ENCODE results near the gene ACACB.
"Not testable (repeated sequence)": the region's sequence is repeated elsewhere in the genome, so short reads cannot be mapped to it uniquely, and the experiment has no call there.

ACACB gene

DNA sequence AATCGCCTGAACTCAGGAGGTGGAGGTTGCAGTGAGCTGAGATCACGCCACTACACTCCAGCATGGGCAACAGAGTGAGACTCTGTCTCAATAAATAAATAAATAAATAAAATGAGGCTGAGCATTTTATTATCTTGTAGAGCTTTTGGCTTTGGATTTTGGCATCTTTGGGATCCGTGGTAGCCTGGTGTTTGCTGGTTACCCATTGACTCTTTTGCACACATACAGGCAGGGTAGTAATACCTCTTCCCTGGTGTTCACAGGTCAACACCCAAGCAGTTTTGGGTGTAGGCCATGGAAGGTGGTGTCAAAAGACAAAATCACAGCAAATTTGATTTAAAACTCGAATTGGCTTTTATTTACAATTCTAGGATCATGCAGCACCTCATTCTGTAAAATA, 27.8 kb downstream of the ACACB start:
- no peak for FAIRE-seq

DNA sequence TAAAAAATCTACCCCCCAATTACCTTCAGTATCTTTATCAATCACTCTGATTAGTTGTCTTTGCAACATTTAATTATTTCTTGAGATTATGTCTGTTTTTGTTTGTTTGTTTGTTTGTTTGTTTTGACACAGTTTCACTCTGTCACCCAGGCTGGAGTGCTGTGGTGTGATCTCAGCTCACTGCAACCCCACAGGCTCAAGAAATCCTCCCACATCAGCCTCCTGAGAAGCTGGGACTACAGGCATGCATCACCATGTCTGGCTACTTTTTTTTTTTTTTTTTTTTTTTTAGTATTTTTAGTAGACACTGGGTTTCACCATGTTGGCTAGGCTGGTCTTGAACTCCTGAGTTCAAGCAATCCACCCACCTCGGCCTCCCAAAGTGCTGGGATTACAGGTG, 30.7 kb downstream of the ACACB start:
- not testable (repeated sequence) for FAIRE-seq

DNA sequence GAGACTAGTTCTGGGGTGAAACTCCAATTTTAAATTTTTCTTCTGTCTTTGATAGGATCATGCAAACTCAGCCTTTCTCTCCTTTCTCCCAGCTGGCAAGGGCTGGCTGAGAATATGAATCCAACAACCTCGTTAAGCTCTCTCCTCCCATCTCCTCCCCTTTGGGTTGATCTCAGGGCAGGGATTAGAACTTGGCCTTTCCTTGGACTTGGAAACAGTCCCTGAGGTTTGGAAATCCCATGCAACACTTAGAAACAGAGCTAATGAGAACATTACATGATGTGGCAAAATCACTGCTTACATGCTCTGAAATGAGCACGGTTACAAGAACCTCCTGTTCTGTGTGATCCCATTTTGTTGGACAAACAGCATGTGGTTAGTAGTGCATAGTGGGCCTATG, 31.6 kb downstream of the ACACB start:
- FAIRE-seq = no peak

DNA sequence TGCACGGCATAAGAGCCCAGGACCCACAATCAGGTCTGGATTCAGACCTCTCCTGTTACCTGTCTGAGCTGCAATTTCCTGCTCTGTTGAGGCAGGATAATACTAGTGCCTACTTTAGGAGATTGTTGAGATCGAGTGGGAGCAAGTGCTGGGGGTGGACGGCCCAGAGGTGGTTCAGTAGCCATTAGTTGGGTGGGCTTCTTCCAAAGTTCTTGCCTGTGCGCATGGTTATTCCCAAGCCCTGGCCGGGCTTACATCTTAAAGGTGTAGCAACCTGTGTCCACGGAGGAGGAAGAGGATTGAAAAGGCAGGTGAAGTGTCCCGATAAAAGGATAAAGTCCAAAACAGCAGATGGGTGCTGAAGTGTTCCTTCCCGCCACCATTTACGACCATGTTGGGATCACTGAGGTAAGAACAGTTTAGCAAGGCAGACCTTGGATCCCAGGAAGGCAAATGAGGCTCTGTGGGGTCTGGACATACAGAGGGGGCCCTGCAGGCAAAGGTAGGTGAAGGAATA, 33.8 kb downstream of the ACACB start:
- no peak for FAIRE-seq

DNA sequence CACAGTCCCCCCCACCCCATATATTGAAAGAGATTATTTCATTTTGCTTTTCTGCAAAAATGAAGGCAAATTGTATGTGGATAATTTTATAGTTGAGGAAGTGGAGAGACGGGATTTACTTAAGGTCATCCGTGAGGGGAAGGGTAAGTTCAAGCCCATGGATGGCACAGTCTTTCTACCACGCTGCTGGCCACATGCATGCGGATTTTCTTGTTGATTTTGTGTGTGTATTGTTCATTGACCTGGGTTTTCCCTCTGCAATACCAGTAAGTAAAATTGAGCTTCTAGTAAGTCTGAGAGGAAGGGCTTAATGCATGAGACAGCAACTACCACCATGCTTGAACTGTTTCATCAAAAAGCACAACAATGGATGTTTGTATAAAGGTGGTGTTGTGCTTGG, 35.1 kb downstream of the ACACB start:
- no peak for FAIRE-seq

DNA sequence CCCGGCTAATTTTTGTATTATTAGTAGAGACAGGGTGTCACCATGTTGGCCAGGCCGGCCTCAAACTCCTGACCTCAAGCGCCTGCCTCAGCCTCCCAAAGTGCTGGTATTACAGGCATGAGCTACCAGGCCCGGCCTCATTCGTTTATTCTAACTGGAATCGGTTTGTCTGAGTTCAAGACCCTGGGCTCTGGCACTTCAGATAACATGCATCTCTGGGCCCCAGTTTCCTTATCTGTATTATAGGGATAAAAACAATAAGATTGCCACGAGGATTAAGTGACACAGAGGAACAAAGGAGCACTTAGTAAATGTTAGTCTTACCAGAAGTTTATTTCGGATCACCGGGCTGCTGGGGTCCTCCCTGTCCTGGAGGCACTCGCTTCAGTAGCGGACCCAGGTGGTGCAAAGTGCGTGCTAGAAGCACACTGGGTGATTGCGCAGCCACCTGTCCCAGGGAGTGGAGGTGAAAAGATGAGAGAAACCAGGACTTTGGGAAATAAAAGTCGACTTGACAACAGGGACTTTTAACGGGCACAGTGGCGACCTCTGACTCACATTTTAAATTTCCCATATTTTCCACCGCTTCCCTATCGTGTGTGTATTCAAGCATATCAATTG, 37.5 kb downstream of the ACACB start:
- FAIRE-seq = no peak

DNA sequence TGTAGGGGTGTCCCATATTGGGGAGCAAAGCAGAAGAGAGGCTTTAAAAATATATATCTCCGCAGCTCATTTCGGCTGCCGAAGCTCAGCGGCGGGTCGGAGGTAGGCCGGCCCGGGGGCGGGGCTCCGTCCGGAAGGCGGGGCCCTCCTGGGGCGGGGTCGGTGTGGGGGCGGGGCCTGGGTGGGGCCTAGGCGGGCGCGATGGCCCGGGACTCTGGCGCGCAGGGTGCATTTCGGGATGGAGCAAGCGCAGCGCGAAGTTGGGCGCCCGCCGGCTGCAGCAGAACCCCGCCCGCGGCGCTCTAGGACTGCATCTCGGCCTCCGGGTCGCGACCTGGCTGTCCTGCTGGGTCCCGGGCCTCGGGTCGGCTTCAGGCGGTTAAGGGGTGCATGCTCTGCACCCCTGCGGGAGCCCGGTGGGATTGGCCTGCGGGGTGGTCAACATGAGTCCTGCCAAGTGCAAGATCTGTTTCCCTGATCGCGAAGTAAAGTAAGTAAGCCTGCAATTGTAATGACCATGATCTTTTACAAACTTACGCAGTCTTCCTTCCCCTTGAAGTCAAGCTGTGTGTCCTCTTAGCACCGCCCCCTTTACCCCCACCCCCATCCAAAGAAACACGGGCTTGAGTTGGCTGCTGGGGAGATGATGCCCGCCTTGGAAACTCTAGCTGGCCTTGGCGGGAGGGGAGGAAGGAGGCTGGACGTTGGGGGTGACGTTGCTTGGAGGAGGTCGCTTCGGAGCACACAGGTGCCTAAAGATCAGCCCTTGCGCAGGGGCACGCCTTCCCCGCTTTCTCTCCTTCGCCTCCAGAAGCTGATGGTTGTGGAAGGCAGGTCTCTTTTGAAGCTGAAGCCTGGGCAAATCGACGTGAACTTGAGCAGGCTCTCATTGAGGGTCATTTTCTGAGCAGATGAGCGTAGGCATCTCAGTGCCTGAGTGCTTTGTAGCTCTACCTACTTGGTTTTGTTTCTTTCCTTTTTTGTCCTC, 38.4 kb downstream of the ACACB start:
- no peak for FAIRE-seq

DNA sequence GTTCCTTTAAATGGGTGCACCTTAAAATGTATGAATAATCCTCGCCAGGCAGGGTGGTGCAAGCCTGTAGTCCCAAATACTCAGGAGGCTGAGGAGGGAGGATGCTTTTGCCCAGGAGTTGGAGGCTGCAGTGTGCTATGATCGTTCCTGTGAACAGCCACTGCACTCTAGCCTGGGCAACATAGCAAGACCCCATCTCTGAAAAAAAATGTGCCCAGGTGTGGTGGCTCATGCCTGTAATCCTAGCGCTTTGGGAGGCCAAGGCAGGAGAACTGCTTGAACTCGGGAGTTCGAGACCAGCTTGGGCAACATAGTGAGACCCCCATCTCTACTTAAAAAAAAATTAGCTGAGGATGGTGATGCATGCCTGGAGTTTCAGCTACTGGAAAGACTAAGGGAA, 39.6 kb downstream of the ACACB start:
- FAIRE-seq = no peak

DNA sequence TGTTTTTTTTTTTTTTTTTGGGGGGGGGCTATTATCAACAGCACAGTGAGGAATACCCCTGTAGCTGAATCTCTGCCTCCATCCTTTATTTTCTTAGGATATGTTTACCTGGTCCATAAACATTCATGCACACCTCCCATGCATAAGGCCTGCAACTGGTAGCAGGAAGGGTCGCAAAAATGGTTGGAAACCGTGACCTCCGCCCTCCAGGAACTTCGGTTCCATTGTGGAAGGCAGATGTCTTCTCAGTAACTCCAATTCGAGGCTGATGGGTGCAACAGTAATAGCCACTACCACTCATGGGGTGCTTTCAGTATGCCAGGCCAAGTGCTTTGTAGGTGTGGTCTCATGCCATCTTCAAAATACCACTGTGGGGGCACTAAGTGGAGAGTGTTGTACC, 40.2 kb downstream of the ACACB start:
- no peak for FAIRE-seq

DNA sequence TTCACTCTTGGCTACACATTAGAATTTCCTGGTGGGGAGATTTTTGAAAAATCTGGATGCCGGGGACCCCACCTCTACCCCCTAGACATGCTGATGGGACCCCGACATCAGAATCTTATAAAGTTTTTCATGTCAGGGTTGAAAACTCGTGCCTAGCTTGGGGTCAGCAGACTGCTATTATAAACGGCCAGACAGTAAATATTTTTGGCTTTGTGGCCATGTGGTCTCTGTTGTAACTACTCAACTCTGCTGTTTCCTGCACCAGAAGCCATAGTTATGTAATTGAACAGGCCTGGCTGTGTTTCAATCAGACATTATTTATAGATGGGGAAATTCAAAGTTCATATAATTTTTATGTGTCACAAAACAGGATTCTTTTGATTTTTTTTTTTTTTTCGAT, 41.6 kb downstream of the ACACB start:
- FAIRE-seq = peak; percentile 66

DNA sequence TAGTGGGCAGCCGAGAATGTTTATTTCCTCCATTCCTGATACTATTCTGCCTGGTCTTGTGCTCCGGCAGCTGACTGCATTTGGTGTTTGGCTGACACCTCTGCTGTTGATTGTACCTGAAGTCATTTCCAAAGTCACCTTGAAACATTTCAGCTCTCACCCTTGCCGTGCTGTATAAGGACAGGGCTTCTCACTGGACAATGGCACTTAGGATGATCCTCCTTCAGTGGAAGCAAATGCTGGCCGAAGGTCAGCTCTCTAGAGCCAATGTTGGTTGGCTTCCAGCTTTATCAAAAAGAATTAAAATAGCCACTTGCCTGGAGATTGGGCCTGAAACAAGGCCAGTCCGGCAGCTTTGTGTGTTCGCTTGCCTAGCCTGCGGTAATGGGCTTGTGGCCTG, 44.0 kb downstream of the ACACB start:
- FAIRE-seq = no peak

DNA sequence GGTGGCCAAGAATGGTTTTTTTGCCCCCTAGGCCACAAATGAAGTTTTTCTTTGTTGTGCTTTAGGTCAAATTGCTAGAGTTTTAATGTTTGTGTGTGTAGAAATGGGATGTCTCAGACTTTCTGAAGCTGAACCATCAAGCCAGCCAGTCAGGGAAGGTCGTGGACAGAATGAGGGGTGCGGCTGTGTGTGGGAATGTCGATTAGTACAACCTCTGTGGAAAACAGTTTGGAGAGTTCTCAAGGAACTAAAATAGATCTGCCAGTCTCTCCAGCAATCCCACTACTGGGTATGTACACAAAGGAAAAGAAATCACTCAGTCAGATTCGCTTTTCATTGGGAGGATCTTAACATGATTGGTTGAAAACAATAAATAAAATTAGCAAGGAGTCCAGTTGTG, 44.5 kb downstream of the ACACB start:
- no peak for FAIRE-seq

DNA sequence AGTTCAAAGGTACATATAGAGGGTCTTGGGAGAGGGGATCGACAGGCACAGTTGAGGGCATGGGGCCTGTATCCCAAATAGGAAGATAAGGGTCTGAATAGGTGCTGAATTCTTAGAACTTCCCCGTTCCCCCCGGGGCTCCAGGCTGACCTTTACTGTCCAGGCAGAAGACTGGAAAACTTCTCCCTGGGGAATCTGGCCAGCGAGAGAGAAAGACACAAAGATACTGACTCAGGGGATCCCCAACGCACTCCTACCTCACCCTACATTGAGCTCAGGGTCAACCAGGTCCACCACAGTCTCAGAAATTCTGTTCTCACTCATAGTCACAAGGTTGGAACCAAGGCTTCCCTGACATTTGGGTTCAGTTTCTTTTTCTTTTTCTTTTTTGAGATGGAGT, 46.2 kb downstream of the ACACB start:
- no peak for FAIRE-seq

DNA sequence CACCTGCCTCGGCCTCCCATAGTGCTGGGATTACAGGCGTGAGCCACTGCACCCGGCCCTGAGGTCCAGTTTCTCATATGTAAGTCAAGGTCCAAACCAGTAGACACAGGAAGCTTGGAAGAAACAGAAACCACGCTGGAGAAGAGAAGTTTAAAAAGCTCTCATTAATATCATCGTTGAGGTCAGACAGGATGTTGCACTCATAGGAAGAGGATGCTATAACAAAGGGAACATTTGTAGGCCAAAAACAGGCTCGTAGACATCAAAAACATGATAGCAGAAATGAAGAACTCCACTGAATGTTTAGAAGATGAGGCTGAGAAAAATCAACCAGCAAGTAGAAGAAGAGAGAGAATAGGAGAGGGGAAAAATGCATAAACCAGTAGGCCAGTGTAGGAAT, 46.8 kb downstream of the ACACB start:
- FAIRE-seq = no peak

DNA sequence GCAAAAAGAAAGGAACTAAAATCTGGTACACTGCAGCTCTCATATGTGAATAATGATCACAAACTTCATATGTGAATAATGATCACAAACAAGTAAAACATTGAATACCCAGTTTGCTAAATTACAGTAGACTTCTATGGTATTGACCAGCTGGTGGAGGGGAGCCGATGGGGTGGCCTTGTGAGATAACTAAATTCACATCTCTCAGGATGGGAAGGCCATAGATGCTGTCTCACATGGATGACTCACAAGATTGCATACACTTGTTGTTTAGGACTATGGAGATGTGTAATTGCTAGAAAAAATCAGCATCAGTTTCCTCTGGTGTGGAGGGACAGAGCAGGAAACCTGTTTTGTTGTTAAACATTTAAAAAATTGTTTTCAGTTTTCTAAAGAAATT, 49.2 kb downstream of the ACACB start:
- no peak for FAIRE-seq

DNA sequence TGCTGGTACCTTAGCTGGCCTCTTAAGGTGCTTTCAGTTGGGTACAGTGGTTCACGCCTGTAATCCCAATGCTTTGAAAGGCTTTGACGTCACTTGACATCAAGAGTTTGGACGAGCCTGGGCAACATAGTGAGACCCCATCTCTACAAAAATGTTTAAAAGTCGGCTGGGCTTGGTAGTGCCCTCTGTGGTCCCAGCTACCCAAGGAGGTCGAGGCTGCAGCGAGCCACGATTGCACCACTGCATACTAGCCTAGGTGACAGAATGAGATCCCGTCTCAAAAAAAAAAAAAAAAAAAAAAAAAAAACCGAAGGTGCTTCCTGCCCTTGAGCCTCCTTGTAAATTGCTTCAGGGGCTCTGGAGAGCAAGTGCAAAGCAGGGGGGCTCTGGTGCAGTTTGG, 50.0 kb downstream of the ACACB start:
- no peak for FAIRE-seq

DNA sequence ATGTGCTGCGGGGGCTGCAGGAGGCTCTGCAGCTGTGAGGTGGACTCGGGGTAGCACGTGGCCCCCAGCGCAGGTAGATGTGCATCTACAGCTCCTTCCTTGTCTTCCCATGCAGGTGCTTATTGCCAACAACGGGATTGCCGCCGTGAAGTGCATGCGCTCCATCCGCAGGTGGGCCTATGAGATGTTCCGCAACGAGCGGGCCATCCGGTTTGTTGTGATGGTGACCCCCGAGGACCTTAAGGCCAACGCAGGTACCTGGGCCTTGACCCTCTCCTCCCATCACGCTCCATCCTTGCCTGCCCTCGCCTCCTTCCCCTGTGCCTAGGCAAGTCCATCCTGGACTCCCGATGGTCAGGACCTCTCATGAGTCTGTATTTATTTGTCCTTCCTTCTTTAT, 51.4 kb downstream of the ACACB start:
- FAIRE-seq = no peak

DNA sequence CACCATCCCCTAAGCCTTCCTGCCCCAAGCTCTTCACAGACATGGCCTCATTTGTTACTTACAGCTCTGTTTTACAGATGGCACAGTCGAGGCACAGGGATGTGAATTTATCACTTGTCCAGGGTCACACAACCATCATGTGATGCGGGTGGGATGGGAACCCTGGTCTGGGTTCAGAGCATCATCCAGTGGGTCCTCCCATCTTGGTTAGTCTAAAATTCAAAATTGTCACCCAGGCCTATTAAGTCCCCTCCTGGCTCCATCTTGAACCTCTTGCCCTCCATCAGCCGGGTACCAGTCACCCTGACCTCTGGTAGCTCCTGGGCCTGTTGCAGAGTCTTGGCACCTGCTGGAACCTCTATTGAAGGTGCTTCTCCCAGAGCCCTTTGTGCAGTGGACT, 52.9 kb downstream of the ACACB start:
- no peak for FAIRE-seq

DNA sequence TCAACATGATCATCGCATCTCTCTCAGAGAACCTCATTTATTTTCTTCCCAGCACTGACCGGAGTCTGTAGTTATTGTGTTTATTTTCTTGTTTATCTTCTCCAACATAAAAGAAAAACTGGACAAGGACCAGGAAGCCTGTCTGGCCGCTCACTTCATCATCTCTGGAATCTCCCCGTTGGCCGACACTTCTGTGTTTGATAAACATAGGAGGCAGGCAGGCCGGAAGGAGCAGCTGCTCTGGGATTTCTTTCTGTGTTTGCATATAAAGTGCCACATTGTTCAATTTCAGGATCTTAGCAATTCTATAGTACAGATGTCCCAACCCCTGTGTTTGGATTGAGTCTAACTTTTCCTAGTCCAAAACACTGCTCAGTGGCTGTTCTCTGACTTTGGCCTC, 53.3 kb downstream of the ACACB start:
- FAIRE-seq = no peak

DNA sequence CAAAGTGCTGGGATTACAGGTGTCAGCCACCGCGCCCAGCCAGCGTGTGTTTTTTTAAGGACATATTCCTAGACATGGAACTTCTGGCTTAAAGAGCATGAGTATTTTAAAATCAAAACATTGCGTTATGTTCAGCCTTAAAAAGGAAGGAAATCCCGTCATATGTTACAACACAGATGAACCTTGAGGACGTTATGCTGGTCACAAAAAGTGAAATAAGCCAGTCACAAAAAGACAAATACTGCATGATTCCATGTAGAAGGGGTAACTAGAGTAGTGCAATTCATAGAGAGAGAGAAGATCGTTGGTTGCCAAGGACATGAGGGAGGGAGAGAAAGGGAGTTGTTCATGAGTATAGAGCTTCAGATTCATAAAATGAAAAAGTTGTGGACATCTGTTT, 53.9 kb downstream of the ACACB start:
- FAIRE-seq = no peak

DNA sequence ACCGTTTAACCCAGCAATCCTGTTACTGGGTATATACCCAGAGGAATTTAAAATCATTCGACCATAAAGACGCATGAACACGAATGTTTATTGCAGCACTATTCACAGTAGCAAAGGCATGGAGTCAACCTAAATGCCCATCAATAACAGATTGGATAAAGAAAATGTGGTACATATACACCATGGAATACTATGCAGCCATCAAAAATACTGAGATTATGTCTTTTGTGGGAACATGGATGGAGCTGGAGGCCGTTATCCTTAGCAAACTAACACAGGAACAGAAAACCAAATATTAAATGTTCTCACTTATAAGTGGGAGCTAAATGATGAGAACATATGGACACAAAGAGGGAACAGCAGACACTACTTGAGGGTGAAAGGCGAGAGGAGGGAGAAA, 56.4 kb downstream of the ACACB start:
- FAIRE-seq = not testable (repeated sequence)

DNA sequence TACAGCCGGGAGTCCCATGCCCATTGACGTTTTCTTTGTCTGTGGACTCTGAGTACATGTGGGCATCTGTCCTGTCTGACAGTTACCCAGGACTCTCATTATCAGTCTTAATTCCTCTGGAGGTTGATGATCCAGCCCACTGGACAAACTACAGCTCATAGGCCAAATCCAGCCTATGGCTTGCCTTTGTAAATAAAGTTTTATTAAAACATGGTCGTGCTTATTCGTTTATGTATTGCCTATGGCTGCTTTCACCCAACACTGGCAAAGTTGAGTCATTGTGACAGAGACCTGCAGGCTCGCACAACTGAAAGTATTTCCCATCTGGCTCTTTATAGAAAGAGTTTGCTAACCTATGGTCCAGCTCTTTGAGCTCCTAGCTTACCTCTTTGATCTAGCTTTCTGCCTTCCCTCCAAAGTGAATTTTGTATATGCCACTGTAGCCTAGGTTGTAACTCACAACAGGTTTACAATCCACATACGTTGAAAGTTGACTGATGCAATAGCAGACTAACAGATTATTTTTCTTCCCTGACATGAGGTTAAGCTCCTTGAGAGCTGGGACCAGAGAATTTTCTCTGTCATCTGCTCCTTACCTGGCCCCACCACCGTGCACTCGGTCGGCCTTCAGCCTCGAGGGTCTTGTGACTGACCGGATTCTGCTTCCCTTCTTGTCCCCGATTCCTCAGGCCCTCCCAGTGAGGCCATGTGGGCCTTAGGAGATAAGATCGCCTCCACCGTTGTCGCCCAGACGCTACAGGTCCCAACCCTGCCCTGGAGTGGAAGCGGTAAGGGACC, 57.3 kb downstream of the ACACB start:
- no peak for FAIRE-seq

DNA sequence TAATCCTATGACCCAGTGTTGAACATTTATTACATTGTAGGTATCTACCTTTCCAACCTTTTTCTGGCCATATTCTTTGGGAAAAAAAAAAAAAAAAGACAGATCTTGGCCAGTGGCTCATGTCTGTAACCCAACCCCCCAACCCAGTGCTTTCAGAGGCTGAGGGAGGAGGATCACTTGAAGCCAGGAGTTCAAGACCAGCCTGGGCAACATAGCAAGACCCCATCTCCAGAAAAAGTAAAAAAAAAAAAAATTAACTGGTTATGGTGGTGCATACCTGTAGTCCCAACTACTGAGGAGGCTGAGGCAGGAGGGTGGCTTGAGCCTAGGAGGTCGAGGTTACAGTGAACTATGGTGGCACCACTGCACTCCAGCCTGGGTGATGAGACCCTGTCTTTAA, 58.1 kb downstream of the ACACB start:
- FAIRE-seq = no peak

All from endometrium (tissue), 2 donors.